Measurements from ENCODE around the gene CTDSPL.

The CTDSPL gene

DNA sequence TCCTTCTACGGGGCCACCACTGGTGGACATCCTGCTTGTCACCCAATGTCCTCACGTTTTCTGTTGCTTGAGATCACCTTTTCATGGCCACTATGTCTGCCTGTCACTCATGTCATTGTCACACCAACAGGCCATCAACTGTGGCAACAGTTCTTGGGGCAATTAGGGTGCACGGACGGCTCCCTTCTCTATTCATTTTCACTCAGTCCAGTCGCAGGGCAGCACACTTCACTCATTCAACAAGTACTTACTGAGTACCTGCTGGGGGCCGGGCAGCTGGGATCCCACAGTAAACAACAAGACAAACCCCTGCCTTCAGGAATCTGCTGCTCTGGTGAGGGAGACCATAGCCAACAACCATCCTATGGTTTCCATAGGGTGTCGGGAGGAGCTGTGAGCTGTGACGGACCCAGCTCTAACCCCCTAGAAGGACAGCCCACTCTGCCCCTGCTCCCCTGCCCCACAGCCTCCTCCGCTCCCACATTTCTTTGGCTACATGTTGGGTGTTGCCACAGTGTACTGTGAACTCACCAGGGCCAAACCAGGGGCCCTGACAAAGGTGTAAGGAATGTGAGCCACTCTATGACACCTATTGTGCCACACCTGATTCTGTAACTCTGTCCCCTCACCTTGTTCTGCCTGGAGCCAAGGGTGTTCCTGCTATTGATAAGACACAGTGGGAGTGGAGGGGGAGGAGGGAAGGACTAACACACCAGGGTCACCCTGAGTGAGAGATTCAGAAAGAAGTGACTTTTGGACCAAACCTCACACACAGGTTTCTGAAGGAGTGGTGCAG is 130.8 kb downstream of the CTDSPL start:
- peak; percentile 9 for DNase-seq

DNA sequence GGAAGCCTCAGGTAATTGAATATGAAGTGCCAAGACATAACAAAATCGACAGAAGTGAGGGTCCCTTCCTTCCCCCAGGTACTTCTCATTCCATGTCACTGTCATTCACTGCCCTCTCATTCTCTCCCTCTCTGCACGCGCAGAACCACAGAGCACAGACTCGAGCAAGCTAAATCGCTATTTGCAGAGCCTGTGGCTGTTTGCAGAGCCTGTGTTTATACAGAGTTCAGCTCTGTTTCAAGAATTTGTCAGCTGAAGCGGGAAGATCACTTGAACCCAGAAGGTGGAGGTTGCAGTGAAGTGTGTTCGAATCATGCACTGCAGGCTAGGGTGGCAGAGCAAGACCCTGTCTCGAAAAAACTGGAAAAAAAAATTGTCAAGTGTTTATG is 131.4 kb downstream of the CTDSPL start:
- DNase-seq = no peak

DNA sequence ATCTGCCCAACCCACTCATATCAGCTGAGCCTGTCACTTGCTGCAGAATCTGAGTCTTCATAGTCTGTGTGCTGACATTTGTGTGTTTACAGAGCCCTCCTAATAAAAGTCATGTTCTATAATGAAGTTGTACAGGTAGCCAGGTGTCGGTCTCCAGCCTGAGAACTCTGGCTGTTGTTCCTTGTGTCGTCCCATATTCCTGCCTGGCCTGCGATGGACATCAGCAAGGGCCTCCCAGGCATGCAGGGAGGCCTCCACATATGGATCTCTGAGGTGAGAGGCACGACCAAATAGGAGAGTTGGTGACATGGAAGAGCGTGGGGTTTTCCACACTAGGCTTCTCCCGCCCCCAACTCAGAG is 131.8 kb downstream of the CTDSPL start:
- peak; percentile 0 for DNase-seq

DNA sequence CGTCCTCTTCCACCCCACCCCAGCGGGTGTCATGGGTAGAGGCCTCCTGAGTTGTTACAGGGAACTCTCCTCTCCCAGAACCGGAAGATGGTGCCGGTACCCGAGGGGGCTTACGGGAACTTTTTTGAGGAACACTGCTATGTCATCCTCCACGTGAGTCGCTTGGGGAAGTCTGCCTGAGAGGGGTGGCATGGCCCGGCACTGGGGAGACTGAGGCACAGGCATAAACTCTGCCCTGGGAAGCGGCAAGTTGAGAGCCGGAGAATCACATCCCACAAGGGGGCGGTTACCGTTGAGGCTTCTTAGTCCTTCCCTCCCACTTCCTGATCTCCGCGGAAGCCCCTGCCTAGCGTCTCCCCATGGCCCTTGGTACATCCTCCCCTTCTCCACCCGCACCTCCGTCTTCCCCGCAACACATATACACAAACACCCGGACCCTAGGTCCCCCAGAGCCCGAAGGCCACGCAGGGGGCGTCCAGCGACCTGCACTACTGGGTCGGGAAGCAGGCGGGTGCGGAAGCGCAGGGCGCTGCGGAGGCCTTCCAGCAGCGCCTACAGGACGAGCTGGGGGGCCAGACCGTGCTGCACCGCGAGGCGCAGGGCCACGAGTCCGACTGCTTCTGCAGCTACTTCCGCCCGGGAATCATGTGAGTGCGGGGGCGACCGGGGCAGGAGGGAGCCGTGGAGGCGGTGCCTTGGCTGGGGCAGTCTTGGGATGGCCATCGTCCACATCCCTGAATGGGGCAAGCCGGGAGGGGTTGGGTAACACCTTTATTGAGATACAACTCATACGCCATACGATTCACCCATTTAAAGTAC is 132.3 kb downstream of the CTDSPL start:
- peak; percentile 55 for DNase-seq

DNA sequence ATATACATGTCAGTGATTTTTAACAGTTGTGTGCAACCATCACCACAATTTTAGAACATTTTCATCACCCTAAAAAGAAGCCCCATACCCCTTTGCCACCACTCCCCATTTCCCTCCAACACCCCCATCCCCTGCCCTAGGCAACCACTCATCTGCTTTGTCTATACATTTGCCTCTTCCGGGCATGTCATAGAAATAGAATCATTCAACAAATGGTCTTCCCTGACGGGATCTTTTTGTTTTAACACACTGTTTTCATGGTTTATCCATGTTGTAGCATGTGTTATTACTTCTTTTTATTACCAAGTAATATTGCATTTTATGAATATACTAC is 132.9 kb downstream of the CTDSPL start:
- DNase-seq = no peak

DNA sequence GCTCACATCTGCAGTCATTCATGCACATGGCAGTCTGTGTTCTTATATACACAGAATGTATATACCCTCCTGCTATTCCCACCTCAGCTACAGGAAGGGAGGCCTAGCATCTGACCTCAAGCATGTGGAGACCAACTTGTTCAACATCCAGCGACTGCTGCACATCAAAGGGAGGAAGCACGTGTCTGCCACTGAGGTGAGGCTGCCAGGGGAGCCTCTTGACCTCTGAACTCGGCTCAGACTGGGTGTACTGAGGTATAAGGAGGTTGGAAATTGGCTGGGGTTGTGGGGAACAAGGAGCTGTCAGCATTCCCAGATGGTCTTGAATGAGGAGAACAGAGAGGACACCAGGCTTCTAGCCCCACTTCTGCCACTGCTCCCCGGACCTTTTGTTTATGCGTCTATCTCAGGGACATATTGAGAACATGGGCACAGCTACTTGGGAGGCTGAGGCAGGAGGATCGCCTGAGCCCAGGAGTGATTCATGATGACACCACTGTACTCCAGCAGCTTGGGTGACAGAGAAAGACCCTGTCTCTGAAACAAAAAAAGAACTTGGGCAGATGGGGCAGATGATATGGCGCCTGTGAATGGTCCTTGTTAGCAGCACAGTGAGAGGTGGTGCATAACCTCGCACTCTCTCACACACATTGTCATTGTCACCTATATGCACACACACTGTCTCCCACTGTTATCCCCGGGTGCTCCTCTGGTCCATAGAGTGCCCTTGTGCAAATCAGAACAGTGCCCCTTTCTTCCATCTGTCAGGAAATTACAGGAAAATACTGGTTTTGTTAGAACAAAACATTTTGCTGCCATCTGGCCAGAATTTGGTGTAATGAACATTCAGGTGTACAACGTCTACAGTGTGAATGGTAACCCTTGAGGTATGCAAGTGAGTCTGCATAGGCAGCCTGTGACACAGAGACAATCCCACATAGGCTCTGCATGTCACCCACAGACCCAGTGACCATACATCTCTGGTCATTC is 134.3 kb downstream of the CTDSPL start:
- DNase-seq = no peak

DNA sequence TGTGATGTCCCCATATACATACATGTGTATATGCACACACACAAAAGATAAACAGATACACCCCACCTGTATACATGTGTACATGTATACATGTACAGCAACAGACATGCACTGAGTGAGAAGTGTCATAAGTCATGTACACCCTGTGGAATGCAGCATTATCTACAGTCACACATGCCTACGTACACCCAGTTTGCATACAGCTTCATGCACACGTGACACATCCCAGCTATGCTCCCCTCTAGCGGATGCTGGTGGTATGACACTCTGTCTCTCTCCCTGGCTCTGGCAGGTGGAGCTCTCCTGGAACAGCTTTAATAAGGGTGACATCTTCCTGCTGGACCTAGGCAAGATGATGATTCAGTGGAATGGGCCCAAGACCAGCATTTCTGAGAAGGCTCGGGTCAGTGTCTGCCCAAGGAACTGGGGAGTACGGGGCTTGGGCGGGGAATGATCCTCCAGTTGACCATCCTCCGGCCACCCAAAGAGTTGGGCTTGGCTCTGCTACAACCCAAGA is 135.2 kb downstream of the CTDSPL start:
- DNase-seq = peak; percentile 86

DNA sequence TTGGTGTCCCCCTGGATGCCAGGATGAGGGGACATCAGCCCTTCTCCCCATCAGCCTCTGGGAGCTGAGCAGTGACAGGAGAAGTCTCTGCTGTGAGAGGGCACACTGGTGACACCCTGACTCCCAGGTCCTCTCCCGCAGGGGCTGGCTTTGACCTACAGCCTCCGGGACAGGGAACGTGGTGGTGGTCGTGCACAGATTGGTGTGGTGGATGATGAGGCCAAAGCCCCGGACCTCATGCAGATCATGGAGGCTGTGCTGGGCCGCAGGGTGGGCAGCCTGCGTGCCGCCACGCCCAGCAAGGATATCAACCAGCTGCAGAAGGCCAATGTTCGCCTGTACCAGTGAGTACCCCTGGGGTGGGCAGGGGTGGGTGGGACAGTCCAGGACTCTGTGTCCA is 135.7 kb downstream of the CTDSPL start:
- no peak for DNase-seq

DNA sequence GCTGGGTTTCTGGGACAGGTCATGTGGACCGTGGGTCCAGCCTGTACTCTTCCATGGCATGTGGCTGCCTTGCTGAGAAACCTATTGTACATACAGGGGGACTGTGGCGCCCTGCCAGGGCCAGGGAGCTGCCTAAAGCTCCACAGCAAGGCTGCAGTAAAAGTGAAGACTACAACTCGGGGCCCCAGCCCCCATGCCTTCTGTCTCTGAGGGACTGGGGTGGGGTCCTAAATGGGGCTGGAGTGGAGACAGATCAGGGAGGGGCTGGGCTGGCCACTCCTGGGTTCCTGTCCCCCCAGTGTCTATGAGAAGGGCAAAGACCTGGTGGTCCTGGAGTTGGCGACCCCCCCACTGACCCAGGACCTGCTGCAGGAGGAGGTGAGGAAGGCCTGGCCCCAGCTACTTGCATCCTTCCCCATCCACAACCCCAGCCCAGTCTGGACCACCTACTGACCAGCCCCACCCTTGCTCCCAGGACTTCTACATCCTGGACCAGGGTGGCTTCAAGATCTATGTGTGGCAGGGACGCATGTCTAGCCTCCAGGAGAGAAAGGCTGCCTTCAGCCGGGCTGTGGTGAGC is 136.2 kb downstream of the CTDSPL start:
- peak; percentile 15 for DNase-seq

DNA sequence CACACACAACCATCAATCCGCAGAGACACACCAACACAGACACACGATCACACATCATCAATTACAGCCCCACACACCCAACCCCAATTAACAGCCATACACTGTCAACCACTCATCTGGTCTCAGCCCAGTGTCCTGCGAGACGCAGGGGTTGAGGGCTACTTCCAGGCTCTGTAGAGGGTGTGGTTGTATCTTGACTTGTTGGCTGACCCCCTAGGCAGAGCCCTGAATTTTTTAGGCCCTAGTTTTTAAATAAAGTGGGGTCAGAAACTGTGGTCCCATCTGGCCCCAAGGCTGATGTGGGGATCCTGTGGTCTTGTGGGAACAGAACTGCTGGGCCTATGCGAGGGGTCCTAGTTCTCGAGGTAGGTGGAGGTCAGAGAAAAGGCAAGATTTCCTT is 138.2 kb downstream of the CTDSPL start:
- peak; percentile 7 for DNase-seq

DNA sequence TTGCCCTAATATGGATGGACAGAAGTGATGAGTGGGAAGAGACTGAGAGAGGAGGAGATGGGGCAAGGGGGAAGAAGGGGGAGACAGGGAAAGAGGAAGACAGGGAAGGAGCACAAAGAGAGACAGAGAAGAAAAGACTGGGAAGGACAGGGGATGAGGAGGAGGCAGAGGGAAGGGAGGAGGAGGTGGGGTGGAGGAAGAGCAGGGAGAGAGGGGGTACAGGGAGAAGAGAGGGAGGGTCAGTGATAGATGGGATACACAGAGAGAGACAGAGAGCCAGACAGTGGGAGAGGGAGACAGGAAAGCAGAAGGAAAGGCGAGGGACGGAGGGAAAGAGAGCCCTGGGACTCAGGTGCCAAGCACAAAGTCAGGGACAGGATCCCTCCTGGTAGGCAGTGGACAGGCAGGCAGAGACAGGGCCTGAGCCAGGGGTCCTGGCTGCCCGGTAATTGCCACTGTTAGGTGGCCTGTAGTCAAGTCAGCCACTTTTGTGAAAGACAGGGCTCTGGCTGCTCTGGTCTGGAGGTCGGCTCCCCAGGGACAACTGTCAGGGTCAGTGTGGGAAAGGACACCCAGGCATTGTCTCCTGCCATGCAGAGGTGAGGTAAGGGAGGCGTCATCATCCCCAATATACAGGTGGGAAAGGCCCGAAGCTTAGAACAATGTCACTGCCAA is 138.7 kb downstream of the CTDSPL start:
- DNase-seq = peak; percentile 8

DNA sequence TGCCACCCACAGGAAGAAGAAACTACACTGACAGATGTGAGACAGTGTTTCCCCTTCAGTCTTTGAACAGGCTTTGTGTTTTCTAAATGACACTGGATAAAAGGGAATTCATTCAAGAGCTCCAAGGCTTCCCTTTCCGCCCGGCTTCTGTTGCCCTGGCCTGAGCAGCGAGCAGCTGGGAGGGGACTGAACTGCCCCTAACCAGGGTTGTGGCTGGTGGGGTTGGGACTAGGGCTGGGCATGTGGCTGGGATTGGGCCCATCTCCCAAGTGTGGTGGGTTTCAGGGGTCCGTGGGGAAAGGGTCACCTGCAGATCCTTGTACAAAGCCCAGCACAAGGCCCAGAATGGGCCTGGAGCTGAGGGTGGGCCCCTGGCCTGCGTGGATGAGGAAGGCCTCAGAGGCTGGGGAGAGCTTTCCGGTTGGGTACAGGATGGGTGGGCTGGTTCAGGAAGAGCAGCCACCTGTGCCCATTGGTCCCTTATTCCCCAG is 139.3 kb downstream of the CTDSPL start:
- no peak for DNase-seq

DNA sequence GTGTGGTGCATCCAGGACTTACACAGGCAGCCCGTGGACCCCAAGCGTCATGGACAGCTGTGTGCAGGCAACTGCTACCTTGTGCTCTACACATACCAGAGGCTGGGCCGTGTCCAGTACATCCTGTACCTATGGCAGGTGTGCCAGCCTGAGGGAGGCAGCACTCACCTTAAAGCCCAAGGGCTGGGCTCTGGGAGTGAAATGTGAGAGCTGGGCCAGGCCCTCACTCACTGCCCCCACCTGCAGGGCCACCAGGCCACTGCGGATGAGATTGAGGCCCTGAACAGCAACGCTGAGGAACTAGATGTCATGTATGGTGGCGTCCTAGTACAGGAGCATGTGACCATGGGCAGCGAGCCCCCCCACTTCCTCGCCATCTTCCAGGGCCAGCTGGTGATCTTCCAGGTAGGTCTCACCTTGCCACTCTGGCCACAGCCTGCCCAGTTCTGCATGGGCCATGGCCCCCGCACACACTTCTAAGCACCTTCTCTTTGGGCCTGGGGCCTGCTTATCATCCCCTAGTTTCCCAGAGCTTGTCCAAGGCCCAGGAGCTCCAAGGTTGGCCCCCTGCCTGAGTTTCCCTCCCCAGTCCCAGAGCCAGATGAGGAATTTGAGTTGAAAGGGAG is 139.9 kb downstream of the CTDSPL start:
- DNase-seq = no peak

DNA sequence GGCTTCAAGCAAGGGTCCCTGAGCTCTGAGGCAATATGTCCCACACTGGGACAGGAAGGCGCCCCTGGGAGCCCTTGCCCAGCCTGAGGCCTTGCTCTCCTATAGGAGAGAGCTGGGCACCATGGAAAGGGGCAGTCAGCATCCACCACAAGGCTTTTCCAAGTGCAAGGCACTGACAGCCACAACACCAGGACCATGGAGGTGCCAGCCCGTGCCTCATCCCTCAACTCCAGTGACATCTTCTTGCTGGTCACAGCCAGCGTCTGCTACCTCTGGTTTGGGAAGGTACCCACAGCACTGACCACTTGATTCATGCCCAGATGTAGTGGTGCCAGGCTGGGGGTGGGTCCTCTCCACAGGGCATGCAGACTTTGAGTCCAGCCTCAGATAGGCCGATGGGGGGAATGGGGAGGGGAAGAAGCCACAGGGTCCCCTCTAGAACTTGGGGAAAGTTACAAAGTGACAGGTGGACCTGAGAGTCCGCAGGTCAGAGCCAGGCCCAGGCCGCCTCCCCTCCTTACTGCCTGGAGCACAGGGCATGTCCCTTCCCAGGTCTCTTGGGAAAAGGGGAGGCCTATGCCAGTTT is 140.7 kb downstream of the CTDSPL start:
- DNase-seq = no peak

DNA sequence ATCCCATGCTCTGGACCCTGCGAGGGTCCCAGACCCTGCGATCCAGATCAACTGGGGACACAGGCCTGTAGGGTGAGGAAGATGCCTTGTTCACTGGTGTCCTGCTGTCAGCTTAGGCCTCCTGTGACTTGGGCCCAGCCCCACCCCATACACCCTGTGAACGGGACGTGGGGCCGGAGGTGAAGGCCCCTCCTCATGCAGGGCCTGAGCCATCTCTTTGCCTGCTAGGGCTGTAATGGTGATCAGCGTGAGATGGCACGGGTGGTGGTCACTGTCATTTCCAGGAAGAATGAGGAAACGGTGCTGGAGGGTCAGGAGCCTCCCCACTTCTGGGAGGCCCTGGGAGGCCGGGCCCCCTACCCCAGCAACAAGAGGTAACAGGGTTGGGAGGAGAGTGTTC is 141.3 kb downstream of the CTDSPL start:
- no peak for DNase-seq

DNA sequence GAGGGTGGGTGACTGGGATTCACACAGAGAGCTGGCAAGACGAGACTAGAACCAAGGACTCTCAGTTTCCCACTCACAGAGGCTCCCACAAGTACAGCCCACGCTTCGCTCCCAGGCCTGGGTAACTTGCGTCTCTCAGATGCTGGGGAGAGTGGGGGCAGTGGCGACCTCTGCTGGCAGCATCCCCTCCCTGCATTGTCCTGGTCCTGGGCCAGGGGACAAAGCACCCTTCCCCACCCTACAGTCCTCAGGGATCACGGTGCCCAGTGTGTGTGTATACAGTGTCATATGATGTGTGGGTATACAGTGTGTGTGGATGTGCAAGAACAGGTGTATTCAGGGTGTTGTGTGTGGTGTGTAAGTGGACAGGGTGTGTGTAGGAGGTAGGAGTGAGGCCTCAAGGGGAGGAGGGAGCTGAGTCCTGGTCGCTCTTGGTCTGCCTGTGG is 141.7 kb downstream of the CTDSPL start:
- DNase-seq = peak; percentile 65

DNA sequence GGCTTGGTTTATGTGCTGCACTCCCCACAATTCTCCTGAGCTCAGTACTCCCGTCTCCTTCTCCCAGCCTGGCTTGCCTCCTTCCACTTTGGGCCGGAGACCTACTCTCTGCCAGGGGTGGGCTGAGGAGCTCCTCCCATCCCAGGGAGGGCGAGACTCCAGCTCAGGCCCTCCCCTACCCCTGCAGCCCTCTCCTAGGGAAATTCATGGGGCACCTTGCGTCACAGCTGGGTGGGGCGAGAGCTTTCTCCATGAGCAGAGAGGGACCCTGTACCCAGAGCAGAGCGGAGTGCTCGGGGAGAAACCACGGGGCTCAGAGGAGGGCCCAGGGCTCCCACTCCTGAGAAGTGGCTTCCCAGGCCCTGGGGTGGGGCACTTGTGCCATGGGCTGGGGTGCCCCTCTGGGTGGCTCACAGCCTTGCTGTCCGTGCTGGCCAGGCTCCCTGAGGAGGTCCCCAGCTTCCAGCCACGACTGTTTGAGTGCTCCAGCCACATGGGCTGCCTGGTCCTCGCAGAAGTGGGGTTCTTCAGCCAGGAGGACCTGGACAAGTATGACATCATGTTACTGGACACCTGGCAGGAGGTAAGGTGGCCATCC is 142.2 kb downstream of the CTDSPL start:
- no peak for DNase-seq

DNA sequence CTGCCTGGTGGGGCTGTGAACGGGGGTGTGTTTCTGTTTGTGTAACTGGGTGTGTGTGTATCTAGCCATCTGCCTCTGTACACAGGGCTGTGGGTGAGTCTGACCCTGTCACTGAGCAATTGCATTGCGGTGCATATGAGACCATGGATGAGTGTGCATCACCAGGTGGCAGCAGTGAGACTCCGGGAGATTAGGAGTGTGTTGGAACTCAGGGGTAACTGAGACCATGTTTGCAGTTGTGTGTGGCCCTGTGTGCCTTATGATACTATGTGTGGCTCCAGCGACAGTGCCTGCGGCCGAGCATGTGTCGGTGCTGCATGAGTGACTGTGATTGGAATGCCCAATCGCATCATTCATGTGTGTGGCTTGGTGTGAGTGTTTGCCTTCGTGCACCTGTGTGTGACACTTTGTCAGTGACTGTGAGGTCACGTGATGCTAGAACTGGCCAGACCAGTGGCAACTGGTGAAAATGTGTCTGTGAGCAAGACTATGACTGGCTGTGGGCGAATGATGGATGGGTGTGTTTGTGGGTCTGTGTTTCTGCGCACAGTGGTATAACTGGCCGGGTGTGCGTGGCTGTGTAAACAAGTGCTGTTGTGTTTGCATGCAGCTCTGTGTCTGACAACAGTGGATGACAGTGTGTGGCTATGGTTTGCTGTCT is 142.9 kb downstream of the CTDSPL start:
- peak; percentile 61 for DNase-seq

DNA sequence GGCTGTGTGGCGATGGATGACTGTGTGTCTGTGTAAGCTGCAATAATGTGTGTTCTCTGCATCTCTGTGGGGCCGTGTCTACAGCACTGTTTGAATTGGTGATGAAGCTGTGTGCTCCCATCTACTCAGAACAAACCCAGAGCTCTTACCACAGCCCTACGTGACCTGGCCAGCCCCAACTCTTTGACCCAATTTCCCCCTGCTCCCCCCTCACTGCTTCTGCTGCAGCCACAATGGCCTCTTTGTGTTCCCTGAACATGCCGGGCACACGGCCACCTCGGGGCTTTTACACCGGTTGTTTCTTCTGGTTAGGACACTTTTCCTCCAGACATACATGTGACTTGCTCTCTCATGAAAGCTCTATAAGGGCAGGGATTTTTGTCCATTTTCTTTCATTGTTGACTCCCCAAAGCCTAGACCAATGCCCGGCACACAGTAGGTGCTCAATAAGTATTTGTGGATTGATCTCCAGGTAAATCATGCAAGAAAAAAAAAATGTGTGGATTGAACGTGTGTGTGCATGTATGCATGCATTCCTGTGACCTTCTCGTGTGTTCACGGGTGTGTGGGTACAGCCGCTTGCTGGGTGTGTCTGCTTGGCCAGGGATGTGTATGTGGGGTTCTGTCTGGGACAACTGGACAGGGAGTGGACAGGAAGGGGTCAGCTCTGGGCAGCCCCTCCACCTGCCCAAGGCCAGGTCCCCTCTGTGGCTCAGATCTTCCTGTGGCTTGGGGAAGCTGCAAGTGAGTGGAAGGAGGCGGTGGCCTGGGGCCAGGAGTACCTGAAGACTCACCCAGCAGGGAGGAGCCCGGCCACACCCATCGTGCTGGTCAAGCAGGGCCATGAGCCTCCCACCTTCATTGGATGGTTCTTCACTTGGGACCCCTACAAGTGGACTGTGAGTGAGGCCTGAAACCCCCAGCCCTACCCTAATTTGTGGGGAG is 143.7 kb downstream of the CTDSPL start:
- DNase-seq = no peak
